Loucy (cell line): Measurements from ENCODE around the gene PKP3.
"Not testable (repeated sequence)": the region's sequence is repeated elsewhere in the genome, so short reads cannot be mapped to it uniquely, and the experiment has no call there.

Experiments used
- H2AFZ ChIP-seq: fragments of 200-600 bp; sonication (generic); 2 replicates; pipeline ENCODE4 v1.6.0; 2016; ENCODE audit warnings: antibody characterized with exemption, mild to moderate bottlenecking, low read length, moderate library complexity
- H3F3A ChIP-seq: fragments of 200-600 bp; 2 replicates; pipeline ENCODE4 v1.6.0; 2016; ENCODE audit warnings: antibody characterized with exemption, low read depth, mild to moderate bottlenecking
- H3K27me3 ChIP-seq: fragments of 200-600 bp; sonication (generic); 2 replicates; pipeline ENCODE4 v1.6.1; 2014; ENCODE audit warnings: low read length, mild to moderate bottlenecking; ENCODE audit not compliant: insufficient read depth, poor library complexity, severe bottlenecking
- H3K36me3 ChIP-seq: fragments of 200-600 bp; sonication (generic); 2 replicates; pipeline ENCODE4 v1.6.1; 2016; ENCODE audit warnings: low read length; ENCODE audit not compliant: insufficient read depth
- H3K4me1 ChIP-seq: fragments of 200-600 bp; sonication (generic); 2 replicates; pipeline ENCODE4 v1.5.1; 2014; ENCODE audit warnings: low read length, mild to moderate bottlenecking; ENCODE audit not compliant: insufficient read depth, poor library complexity, severe bottlenecking
- H3K4me2 ChIP-seq: fragments of 200-600 bp; sonication (generic); 2 replicates; pipeline ENCODE4 v1.6.0; 2014; ENCODE audit warnings: antibody characterized with exemption, low read length, low read depth, mild to moderate bottlenecking; ENCODE audit not compliant: poor library complexity, severe bottlenecking
- H3K4me3 ChIP-seq: fragments of 200-600 bp; sonication (generic); 2 replicates; pipeline ENCODE4 v1.5.1; 2014; ENCODE audit warnings: low read length, mild to moderate bottlenecking, mixed read lengths; ENCODE audit not compliant: poor library complexity, severe bottlenecking
- H3K79me2 ChIP-seq: fragments of 200-600 bp; sonication (generic); 2 replicates; pipeline ENCODE4 v1.6.1; 2014; ENCODE audit warnings: low read length; ENCODE audit not compliant: insufficient read depth
- H3K9ac ChIP-seq: fragments of 200-600 bp; sonication (generic); 2 replicates; pipeline ENCODE4 v1.6.0; 2014; ENCODE audit warnings: mild to moderate bottlenecking, low read depth, low read length, moderate library complexity; ENCODE audit not compliant: poor library complexity, severe bottlenecking
- H3K9me2 ChIP-seq: fragments of 200-600 bp; sonication (generic); replicated peaks from 2 replicates; pipeline ENCODE4 v1.6.1; 2016; ENCODE audit warnings: low read depth, low read length, mixed read lengths
- H3K9me3 ChIP-seq: fragments of 200-600 bp; sonication (generic); 2 replicates; pipeline ENCODE4 v1.6.1; 2014; ENCODE audit warnings: mild to moderate bottlenecking, antibody characterized with exemption, low read length, low read depth; ENCODE audit not compliant: insufficient read depth
- H4K20me1 ChIP-seq: fragments of 200-600 bp; sonication (generic); 2 replicates; pipeline ENCODE4 v1.6.0; 2014; ENCODE audit warnings: antibody characterized with exemption, low read length, mild to moderate bottlenecking; ENCODE audit not compliant: insufficient read depth, poor library complexity, severe bottlenecking
- EZH2phosphoT487 ChIP-seq: fragments of 200-600 bp; IDR thresholded peaks from 2 replicates; pipeline ENCODE4 v1.6.1; 2018; ENCODE audit warnings: antibody characterized with exemption, mild to moderate bottlenecking, moderate library complexity, borderline replicate concordance
- TF ChIP-seq, protein P1 (sequence below): fragments of 200-600 bp; sonication (generic); conservative IDR thresholded peaks from 2 replicates; pipeline ENCODE4 v1.5.1; 2014; ENCODE audit warnings: mild to moderate bottlenecking, antibody characterized with exemption, low read length

Gene PKP3, protein sequence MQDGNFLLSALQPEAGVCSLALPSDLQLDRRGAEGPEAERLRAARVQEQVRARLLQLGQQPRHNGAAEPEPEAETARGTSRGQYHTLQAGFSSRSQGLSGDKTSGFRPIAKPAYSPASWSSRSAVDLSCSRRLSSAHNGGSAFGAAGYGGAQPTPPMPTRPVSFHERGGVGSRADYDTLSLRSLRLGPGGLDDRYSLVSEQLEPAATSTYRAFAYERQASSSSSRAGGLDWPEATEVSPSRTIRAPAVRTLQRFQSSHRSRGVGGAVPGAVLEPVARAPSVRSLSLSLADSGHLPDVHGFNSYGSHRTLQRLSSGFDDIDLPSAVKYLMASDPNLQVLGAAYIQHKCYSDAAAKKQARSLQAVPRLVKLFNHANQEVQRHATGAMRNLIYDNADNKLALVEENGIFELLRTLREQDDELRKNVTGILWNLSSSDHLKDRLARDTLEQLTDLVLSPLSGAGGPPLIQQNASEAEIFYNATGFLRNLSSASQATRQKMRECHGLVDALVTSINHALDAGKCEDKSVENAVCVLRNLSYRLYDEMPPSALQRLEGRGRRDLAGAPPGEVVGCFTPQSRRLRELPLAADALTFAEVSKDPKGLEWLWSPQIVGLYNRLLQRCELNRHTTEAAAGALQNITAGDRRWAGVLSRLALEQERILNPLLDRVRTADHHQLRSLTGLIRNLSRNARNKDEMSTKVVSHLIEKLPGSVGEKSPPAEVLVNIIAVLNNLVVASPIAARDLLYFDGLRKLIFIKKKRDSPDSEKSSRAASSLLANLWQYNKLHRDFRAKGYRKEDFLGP

GRCh38 chr11:394034-394857 lies at the start of gene PKP3:
TSS of gene PKP3 (plus strand) at chr11:394209. CDS start at chr11:394293, 84 bp downstream.
- no peaks in the 10 kb centered on the region for H3F3A ChIP-seq
- TF ChIP-seq, protein P1, sequence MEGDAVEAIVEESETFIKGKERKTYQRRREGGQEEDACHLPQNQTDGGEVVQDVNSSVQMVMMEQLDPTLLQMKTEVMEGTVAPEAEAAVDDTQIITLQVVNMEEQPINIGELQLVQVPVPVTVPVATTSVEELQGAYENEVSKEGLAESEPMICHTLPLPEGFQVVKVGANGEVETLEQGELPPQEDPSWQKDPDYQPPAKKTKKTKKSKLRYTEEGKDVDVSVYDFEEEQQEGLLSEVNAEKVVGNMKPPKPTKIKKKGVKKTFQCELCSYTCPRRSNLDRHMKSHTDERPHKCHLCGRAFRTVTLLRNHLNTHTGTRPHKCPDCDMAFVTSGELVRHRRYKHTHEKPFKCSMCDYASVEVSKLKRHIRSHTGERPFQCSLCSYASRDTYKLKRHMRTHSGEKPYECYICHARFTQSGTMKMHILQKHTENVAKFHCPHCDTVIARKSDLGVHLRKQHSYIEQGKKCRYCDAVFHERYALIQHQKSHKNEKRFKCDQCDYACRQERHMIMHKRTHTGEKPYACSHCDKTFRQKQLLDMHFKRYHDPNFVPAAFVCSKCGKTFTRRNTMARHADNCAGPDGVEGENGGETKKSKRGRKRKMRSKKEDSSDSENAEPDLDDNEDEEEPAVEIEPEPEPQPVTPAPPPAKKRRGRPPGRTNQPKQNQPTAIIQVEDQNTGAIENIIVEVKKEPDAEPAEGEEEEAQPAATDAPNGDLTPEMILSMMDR, result no peak
- TF ChIP-seq EZH2phosphoT487, result no peak
- no peak within 1 kb of the TSS for H3K4me3 ChIP-seq
- H4K20me1 ChIP-seq, result no peaks in the 10 kb centered on the region
- H2AFZ ChIP-seq, result no peak within 1 kb of the TSS
- peaks cover 5% of the 10 kb centered on the region for H3K4me1 ChIP-seq
- H3K4me2 ChIP-seq, result no peak within 1 kb of the TSS
- no peaks in the 10 kb centered on the region for H3K79me2 ChIP-seq
- no peaks in the 10 kb centered on the region for H3K9me3 ChIP-seq
- no peaks in the 10 kb centered on the region for H3K36me3 ChIP-seq
- H3K9ac ChIP-seq, result no peak within 1 kb of the TSS
- no peaks in the 10 kb centered on the region for H3K9me2 ChIP-seq
- no peaks in the 10 kb centered on the region for H3K27me3 ChIP-seq

DNA sequence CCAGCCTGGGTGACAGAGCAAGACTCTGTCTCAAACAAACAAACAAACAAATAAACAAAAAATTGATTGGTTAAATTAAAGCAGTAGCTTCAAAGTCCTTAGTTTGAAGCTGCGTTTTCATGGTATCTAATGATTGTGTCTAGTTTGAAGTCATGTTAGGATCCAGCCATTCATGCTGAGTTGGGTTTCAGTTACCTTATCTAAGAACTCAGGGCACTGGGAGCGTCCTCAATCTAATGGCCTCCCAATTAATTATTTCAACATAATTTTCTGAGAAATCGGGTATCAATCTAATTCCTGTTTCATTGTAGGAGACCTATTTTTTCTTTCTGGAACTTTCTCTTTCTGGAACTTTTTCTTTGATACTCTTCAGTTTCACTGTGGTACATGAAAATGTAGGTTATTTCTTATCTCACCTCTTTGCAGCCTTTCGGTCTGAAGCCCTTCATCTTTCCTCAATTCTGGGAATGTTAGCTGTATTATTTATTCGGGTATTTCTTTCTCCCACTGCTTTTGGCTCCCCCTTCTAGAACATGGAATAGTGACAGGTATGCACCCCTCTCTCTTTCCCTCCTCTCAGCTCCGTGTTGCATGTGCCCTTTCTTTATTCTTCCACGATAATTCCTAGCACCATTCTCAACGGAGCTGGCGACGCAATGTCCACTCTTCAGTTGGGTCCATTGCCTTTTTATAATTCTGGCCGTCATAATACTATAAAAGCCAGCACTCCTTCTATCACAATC lies 49.0 kb upstream of the PKP3 start:
- Histone ChIP-seq H2AFZ (no peak overlapping the region), H3K27me3 (no peaks in the 10 kb centered on the region), H3K4me1 (peaks cover 49% of the 10 kb centered on the region), H3K4me2 (no peak overlapping the region), H3K79me2 (no peaks in the 10 kb centered on the region), H3K4me3 (no peak overlapping the region), H3K9me2 (no peaks in the 10 kb centered on the region), H3F3A (peaks cover 5% of the 10 kb centered on the region; the same call in 1 of the 2 replicates), H4K20me1 (no peaks in the 10 kb centered on the region), H3K36me3 (no peaks in the 10 kb centered on the region), H3K9me3 (no peaks in the 10 kb centered on the region), H3K9ac (no peak overlapping the region)
- no peak for TF ChIP-seq EZH2phosphoT487
- TF ChIP-seq, protein P1, result no peak

GRCh38 chr11:346529-346928 lies 47.5 kb upstream of the PKP3 start:
- Histone ChIP-seq H3F3A (peaks cover 16% of the 10 kb centered on the region), H3K9me3 (no peaks in the 10 kb centered on the region), H3K4me1 (peaks cover 47% of the 10 kb centered on the region), H3K9me2 (no peaks in the 10 kb centered on the region), H3K36me3 (no peaks in the 10 kb centered on the region), H3K79me2 (no peaks in the 10 kb centered on the region), H3K4me3 (no peak overlapping the region), H3K4me2 (no peak overlapping the region), H2AFZ (no peak overlapping the region), H3K9ac (no peak overlapping the region), H4K20me1 (no peaks in the 10 kb centered on the region), H3K27me3 (no peaks in the 10 kb centered on the region)
- no peak for TF ChIP-seq EZH2phosphoT487
- TF ChIP-seq, protein P1, result no peak

DNA sequence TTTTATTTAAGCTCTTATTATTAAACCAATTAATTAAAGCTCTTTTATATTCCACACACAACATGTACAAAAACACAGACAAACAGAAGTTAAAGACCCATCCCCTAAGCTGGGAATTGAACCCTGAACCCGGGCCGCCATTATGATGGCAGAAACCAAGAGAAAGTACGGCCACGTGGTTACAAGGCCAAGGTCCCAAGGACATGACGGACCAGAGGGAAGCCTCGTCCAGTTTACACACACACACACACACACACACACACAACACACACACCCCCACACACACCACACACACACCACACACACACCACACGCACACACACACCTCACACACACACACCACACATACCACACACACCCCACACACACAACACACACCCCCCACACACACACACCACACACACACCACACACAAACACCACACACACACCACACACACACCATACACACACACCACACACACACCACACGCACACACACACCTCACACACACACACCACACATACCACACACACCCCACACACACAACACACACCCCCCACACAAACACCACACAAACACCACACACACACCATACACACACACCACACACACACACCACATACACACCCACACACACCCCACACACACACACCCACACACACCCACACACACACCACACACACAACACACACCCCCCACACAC lies 44.6 kb upstream of the PKP3 start:
- Histone ChIP-seq H3K4me2 (peak overlapping the region; percentile 90), H3K4me1 (peaks cover 57% of the 10 kb centered on the region), H3F3A (peaks cover 24% of the 10 kb centered on the region), H3K9ac (peak overlapping the region; percentile 96), H3K4me3 (peak overlapping the region; percentile 69)
- not testable (repeated sequence) for H3K27me3 ChIP-seq, H3K9me3 ChIP-seq, H3K36me3 ChIP-seq, H3K9me2 ChIP-seq, H4K20me1 ChIP-seq, H2AFZ ChIP-seq, H3K79me2 ChIP-seq
